ENCODE measurements around the gene PAGE5.

PAGE5 gene

GRCh38 chrX:55220119-55220794 is at the start of gene PAGE5:
Gene PAGE5, plus strand, starts transcription at chrX:55220346. Its CDS starts 1,037 bp downstream, at chrX:55221383.
- no peak for DNase-seq (ENCODE audit: low spot score)

- DNase-seq (ENCODE audit: low spot score): no peak
Observed at GRCh38 chrX:55187281-55187680, 32.9 kb upstream of the PAGE5 start.

- DNase-seq (ENCODE audit: low spot score): no peak
Observed at GRCh38 chrX:55196688-55197087, 23.5 kb upstream of the PAGE5 start.

- no peak for DNase-seq (ENCODE audit: low spot score)
Observed at GRCh38 chrX:55201930-55202579, 18.1 kb upstream of the PAGE5 start.

- no peak for DNase-seq (ENCODE audit: low spot score)
Observed at GRCh38 chrX:55206162-55206941, 13.8 kb upstream of the PAGE5 start.

- DNase-seq (ENCODE audit: low spot score): no peak
Observed at GRCh38 chrX:55210931-55211677, 9.0 kb upstream of the PAGE5 start.

- no peak for DNase-seq (ENCODE audit: low spot score)
Observed at GRCh38 chrX:55213381-55213780, 6.8 kb upstream of the PAGE5 start.

GRCh38 chrX:55240788-55241340 is 20.7 kb downstream of the PAGE5 start:
- DNase-seq (ENCODE audit: low spot score): no peak

- DNase-seq (ENCODE audit: low spot score): no peak
Observed at GRCh38 chrX:55253528-55253927, 33.4 kb downstream of the PAGE5 start.

GRCh38 chrX:55260806-55261205 is 40.7 kb downstream of the PAGE5 start:
- DNase-seq (ENCODE audit: low spot score): no peak

- no peak for DNase-seq (ENCODE audit: low spot score)
Observed at GRCh38 chrX:55264816-55265215, 44.7 kb downstream of the PAGE5 start, which contains the start of gene PAGE3. Gene PAGE3, minus strand, starts transcription at chrX:55264916. Its CDS starts 1,013 bp downstream, at chrX:55263903.

Measured in kidney capillary endothelial cell (primary cell).